ENCODE results near the gene TUBB8.
A peak's percentile ranks its signal among the peaks of the same experiment; 100 is the strongest.
"Not testable (repeated sequence)": the region's sequence is repeated elsewhere in the genome, so short reads cannot be mapped to it uniquely, and the experiment has no call there.

The TUBB8 gene

GRCh38 chr10:79532-80215 is 30.6 kb upstream of the TUBB8 start:
- no peak overlapping the region for H3K4me3 Mint-ChIP-seq
- H3K27me3 Mint-ChIP-seq = peaks cover 20% of the 10 kb centered on the region
- H3K4me1 Mint-ChIP-seq (ENCODE audit: low read depth) = no peaks in the 10 kb centered on the region
- H3K36me3 Mint-ChIP-seq (ENCODE audit: low read depth) = no peaks in the 10 kb centered on the region
- H3K9me3 Mint-ChIP-seq = no peaks in the 10 kb centered on the region
- no peak overlapping the region for H3K27ac Mint-ChIP-seq

- H3K27ac Mint-ChIP-seq = no peak overlapping the region
- no peak overlapping the region for H3K4me3 Mint-ChIP-seq
- no peaks in the 10 kb centered on the region for H3K9me3 Mint-ChIP-seq
- no peaks in the 10 kb centered on the region for H3K36me3 Mint-ChIP-seq (ENCODE audit: low read depth)
- peaks cover 6% of the 10 kb centered on the region for H3K4me1 Mint-ChIP-seq (ENCODE audit: low read depth)
- H3K27me3 Mint-ChIP-seq = peaks cover 26% of the 10 kb centered on the region
Observed at GRCh38 chr10:78556-78955, 29.5 kb upstream of the TUBB8 start.

GRCh38 chr10:74266-74621 is 25.1 kb upstream of the TUBB8 start:
- H3K27me3 Mint-ChIP-seq = peaks cover 31% of the 10 kb centered on the region
- H3K36me3 Mint-ChIP-seq (ENCODE audit: low read depth); H3K9me3 Mint-ChIP-seq; H3K27ac Mint-ChIP-seq; H3K4me1 Mint-ChIP-seq (ENCODE audit: low read depth): not testable (repeated sequence)
- H3K4me3 Mint-ChIP-seq = peak overlapping the region; percentile 78

GRCh38 chr10:73543-74265 is 24.6 kb upstream of the TUBB8 start:
- Mint-ChIP-seq H3K4me3 (peak overlapping the region; percentile 78), H3K27me3 (peaks cover 31% of the 10 kb centered on the region)
- not testable (repeated sequence) for H3K4me1 Mint-ChIP-seq (ENCODE audit: low read depth); H3K36me3 Mint-ChIP-seq (ENCODE audit: low read depth); H3K27ac Mint-ChIP-seq; H3K9me3 Mint-ChIP-seq

GRCh38 chr10:68156-68555 is 19.1 kb upstream of the TUBB8 start:
- not testable (repeated sequence) for H3K27ac Mint-ChIP-seq, H3K4me3 Mint-ChIP-seq

GRCh38 chr10:49926-50325 is 830 bp upstream of the TUBB8 start:
- not testable (repeated sequence) for H3K36me3 Mint-ChIP-seq (ENCODE audit: low read depth); H3K4me1 Mint-ChIP-seq (ENCODE audit: low read depth); H3K4me3 Mint-ChIP-seq; H3K27me3 Mint-ChIP-seq; H3K9me3 Mint-ChIP-seq; H3K27ac Mint-ChIP-seq

More at GRCh38 chr10:68156-68555, 19.1 kb upstream of the TUBB8 start:
- H3K9me3 Mint-ChIP-seq; H3K4me1 Mint-ChIP-seq (ENCODE audit: low read depth); H3K36me3 Mint-ChIP-seq (ENCODE audit: low read depth): not testable (repeated sequence)
- H3K27me3 Mint-ChIP-seq = peaks cover 19% of the 10 kb centered on the region

GRCh38 chr10:47864-48263 is 1.2 kb downstream of the TUBB8 start:
- not testable (repeated sequence) for H3K27ac Mint-ChIP-seq

GRCh38 chr10:13315-13635 is 35.8 kb downstream of the TUBB8 start:
- not testable (repeated sequence) for H3K27me3 Mint-ChIP-seq; H3K4me1 Mint-ChIP-seq (ENCODE audit: low read depth); H3K27ac Mint-ChIP-seq; H3K36me3 Mint-ChIP-seq (ENCODE audit: low read depth); H3K9me3 Mint-ChIP-seq; H3K4me3 Mint-ChIP-seq

More at GRCh38 chr10:47864-48263, 1.2 kb downstream of the TUBB8 start:
- not testable (repeated sequence) for H3K9me3 Mint-ChIP-seq; H3K27me3 Mint-ChIP-seq; H3K4me3 Mint-ChIP-seq; H3K36me3 Mint-ChIP-seq (ENCODE audit: low read depth); H3K4me1 Mint-ChIP-seq (ENCODE audit: low read depth)

- H3K27me3 Mint-ChIP-seq; H3K4me3 Mint-ChIP-seq; H3K36me3 Mint-ChIP-seq (ENCODE audit: low read depth); H3K27ac Mint-ChIP-seq; H3K9me3 Mint-ChIP-seq; H3K4me1 Mint-ChIP-seq (ENCODE audit: low read depth): not testable (repeated sequence)
Observed at GRCh38 chr10:12444-13314, 36.4 kb downstream of the TUBB8 start.

GRCh38 chr10:11260-11659 is 37.8 kb downstream of the TUBB8 start:
- H3K36me3 Mint-ChIP-seq (ENCODE audit: low read depth); H3K4me3 Mint-ChIP-seq; H3K4me1 Mint-ChIP-seq (ENCODE audit: low read depth); H3K27me3 Mint-ChIP-seq; H3K27ac Mint-ChIP-seq; H3K9me3 Mint-ChIP-seq: not testable (repeated sequence)

GRCh38 chr10:10261-10971 is 38.7 kb downstream of the TUBB8 start:
- not testable (repeated sequence) for H3K27ac Mint-ChIP-seq; H3K36me3 Mint-ChIP-seq (ENCODE audit: low read depth); H3K4me3 Mint-ChIP-seq; H3K27me3 Mint-ChIP-seq; H3K9me3 Mint-ChIP-seq; H3K4me1 Mint-ChIP-seq (ENCODE audit: low read depth)
